ENCODE measurements around the gene SPHK2. TPM values are rescaled to one million over a fixed set of nuclear protein-coding genes. Genes with fewer than 3 reads are reported as not detected.

SPHK2 gene
- total and polyA plus RNA-seq, 2 of the 8 experiments (the other 6 are each of a cell fraction or from before 2014, with no cell fraction given), result 43.9 to 60.9 TPM

GRCh38 chr19:48676487-48676886 is 57.2 kb downstream of the SPHK2 start:
- Histone ChIP-seq H2AFZ (ENCODE audit: low read length) (no peak overlapping the region), H3K9ac (replicated peaks in 1 of 4; ENCODE audit: extremely low read depth in 1 of 4, low read depth in 3 of 4, low read length in 3 of 4) (no peak overlapping the region), H3K36me3 (ENCODE audit: control insufficient read depth in 2 of 4, insufficient read depth in 4 of 4, low read length in 3 of 4) (no peaks in the 10 kb centered on the region), H3K4me3 (ENCODE audit: extremely low read depth in 1 of 4, insufficient read depth in 2 of 4, low read depth in 3 of 4, low read length in 4 of 4) (no peak overlapping the region), H3K79me1 (ENCODE audit: low read depth, low read length) (no peaks in the 10 kb centered on the region), H3K56ac (replicated peaks; ENCODE audit: insufficient read length, low read depth, low read length) (no peak overlapping the region), H3K23ac (ENCODE audit: insufficient read length) (no peak overlapping the region), H2BK15ac (ENCODE audit: low read length) (no peak overlapping the region), H3K4me2 (ENCODE audit: insufficient read depth in 1 of 2, low read depth in 2 of 2, low read length in 2 of 2) (no peak overlapping the region), H3K18ac (ENCODE audit: extremely low read depth, low read length) (no peak overlapping the region), H4K5ac (ENCODE audit: insufficient read length, low read depth, low read length) (no peak overlapping the region), H3K4ac (replicated peaks; ENCODE audit: insufficient read length, low read depth, low read length) (no peak overlapping the region), H2BK12ac (ENCODE audit: low read depth, low read length) (no peak overlapping the region), H2BK120ac (replicated peaks; ENCODE audit: low read depth, low read length) (no peak overlapping the region), H3K4me1 (replicated peaks in 1 of 4; ENCODE audit: control insufficient read depth in 3 of 4, insufficient read depth in 4 of 4, low read length in 3 of 4) (peaks cover 2 to 23% (median 19%) of the 10 kb centered on the region in 4 experiments), H3K79me2 (ENCODE audit: control insufficient read depth in 1 of 2, insufficient read depth in 2 of 2, low read length in 2 of 2) (no peaks in the 10 kb centered on the region), H4K91ac (replicated peaks; ENCODE audit: insufficient read length, low read length) (no peak overlapping the region), H3K14ac (ENCODE audit: insufficient read length) (no peak overlapping the region), H3K27ac (ENCODE audit: low read depth, low read length) (no peak overlapping the region), H2BK5ac (ENCODE audit: low read depth, low read length) (no peak overlapping the region), H2BK20ac (ENCODE audit: low read length) (no peak overlapping the region), H2AK5ac (ENCODE audit: low read depth, low read length) (no peak overlapping the region), H3K9me3 (ENCODE audit: insufficient read depth in 2 of 2, low read depth in 1 of 2, low read length in 1 of 2) (no peaks in the 10 kb centered on the region), H4K20me1 (replicated peaks in 1 of 2; ENCODE audit: control insufficient read depth in 1 of 2, insufficient read depth in 2 of 2, low read length in 2 of 2) (no peaks in the 10 kb centered on the region), H3K27me3 (replicated peaks in 1 of 4; ENCODE audit: control insufficient read depth in 3 of 4, extremely low read depth in 1 of 4, insufficient read depth in 3 of 4, low read length in 3 of 4) (peaks cover 0 to 5% (median 3%) of the 10 kb centered on the region in 4 experiments; a peak in 2 of 7 replicates), H3K23me2 (ENCODE audit: low read depth, low read length) (peaks cover 12% of the 10 kb centered on the region; the same call in 1 of the 2 replicates), H4K8ac (ENCODE audit: extremely low read depth, insufficient read depth, low read length) (no peak overlapping the region)
- POLR2A ChIA-PET (ENCODE audit: partially characterized antibody), result interaction anchor here (1.6 to 2.6 kb wide), 2 partner anchors 20 to 37 kb away, joined by 7 to 12 read pairs; partner anchors contain the start of gene FUT2
- FAIRE-seq, result no peak
- CTCF ChIA-PET (ENCODE audit: partially characterized antibody), result interaction anchor here (0.6 to 5.8 kb wide), 17 partner anchors 8 to 838 kb away, joined by 3 to 59 read pairs (median 9); partner anchors contain the start of genes CA11 and FUT2
- WGBS, 2 experiments (ENCODE audit: extremely low coverage in 1 of 2, insufficient coverage in 1 of 2, insufficient read length in 1 of 2, insufficient replicate concordance in 2 of 2, low coverage in 1 of 2, low lambda C conversion rate in 2 of 2, missing lambda C conversion rate in 1 of 2), result 96% methylated on average over 16 of the region's 17 CpGs; no CpG with 5 or more reads in 1 of the 2 experiments
- DNase-seq (ENCODE audit: low read depth in 1 of 2, low spot score in 2 of 2), result no peak
- TF ChIP-seq E2F6 (IDR thresholded peaks at IDR 0.05) (no peak), CTBP2 (IDR thresholded peaks at IDR 0.05; ENCODE audit: borderline replicate concordance, insufficient read depth, insufficient read length, low read length) (no peak), USF2 (IDR thresholded peaks at IDR 0.05; ENCODE audit: low read length) (no peak), ATF2 (IDR thresholded peaks at IDR 0.05; ENCODE audit: low read length) (no peak), HDAC2 (IDR thresholded peaks at IDR 0.05; ENCODE audit: borderline replicate concordance in 1 of 2, low read depth in 2 of 2, low read length in 2 of 2) (no peak), SIN3A (conservative IDR thresholded peaks at IDR 0.05 in 1 of 2, IDR thresholded peaks at IDR 0.05 in 1 of 2; ENCODE audit: low read depth in 1 of 2, low read length in 2 of 2) (no peak)

Data from H1 (cell line).